ENCODE measurements around the gene UBL7.
A peak's percentile ranks its signal among the peaks of the same experiment; 100 is the strongest.

UBL7 gene

DNA sequence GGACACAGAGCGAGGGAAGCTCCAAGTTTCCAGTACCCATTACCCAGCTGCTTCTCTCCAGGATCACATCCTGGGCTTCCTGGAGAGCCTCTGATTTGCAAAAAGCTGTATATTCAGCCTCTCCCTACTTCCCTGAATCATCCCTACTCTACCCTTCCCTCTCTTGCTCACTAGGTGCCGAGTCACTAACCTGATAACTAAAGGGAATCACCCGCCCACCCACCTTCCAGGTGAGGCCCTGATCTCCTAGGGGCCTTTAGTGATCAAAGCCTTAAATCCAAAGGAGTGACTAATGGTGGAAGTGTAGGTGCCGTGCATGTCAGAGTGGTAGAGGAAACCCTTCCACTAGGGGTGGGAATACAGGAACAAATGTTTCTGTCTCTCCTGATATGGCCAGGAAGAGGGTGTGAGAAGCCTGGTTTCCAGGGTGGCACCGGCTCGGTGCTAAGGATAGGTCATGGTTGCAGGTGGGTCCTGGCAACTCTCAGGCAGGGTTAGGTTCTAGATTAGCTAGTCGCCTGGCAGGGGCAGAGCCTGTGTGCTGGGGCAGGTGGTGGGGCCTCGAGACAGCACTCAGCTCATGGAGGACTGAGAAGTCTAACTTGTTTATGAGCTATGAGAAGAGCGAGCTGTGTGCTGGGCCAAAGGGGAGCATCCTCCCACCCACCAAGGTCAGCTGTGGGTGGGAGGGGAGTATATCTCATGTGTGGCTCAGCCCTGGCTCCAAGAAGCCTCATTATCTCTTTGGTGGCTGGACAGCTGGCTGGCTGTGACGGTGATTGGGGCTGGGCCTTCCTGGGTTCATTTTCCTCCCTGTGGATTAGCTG is 37.3 kb downstream of the UBL7 start:
- no peak for DNase-seq (ENCODE audit: low read depth)

DNA sequence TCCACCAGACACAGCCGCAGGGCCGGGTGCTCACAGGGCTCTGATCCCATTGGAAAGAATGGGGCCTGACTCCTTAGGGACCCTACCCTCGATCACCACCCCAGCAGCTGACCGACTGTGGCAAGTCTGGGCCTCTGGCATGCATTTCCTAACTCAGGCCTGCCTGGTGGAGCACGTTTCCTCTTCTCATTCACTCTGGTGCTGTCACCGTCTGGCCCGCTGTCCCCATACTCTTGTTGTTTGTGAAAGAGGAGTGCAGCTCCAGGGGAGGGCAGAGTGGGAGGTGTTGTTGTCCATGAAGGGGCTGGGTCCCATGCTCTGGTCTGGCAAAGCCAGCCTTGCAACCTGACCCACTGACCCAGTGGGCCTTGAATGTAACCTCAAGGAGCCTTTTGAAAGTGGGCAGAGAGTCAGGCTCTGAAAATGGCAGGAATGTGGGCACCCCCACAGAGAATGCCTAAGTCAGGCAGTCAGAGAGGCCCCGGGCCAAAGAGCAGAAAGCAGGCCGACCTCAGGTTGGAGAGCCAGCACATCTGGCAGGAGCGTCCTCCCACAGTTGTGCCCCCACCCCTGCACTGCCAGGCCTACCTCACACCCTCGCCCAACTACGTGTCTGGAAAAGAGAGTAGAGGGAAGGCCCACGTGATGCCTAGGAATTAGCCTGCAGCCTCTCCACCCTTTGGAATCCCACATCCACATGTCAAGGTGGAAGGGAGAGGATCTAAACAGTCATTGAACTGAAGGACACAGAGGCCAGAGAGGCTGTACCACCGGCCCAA is 38.1 kb downstream of the UBL7 start:
- DNase-seq (ENCODE audit: low read depth) = peak; percentile 83

DNA sequence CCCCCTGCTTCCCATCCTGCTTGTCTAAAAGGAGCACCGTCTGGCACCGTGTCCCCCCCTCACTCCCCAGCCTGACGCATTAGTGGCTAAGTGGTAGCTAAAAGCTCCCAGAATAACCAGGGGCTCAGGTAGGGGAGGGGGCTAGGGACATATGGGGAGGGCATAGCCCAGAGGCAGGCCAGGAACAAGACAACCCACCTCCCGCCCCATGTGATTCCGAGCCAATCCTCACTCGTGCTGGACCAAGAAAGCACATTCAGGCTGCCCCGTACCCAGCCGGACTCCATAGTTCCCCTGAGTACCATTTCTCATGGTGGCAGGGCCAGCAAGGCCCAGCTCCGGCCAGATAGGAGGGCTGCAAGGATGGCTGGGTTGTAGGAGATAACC is 38.7 kb downstream of the UBL7 start:
- DNase-seq (ENCODE audit: low read depth) = no peak

DNA sequence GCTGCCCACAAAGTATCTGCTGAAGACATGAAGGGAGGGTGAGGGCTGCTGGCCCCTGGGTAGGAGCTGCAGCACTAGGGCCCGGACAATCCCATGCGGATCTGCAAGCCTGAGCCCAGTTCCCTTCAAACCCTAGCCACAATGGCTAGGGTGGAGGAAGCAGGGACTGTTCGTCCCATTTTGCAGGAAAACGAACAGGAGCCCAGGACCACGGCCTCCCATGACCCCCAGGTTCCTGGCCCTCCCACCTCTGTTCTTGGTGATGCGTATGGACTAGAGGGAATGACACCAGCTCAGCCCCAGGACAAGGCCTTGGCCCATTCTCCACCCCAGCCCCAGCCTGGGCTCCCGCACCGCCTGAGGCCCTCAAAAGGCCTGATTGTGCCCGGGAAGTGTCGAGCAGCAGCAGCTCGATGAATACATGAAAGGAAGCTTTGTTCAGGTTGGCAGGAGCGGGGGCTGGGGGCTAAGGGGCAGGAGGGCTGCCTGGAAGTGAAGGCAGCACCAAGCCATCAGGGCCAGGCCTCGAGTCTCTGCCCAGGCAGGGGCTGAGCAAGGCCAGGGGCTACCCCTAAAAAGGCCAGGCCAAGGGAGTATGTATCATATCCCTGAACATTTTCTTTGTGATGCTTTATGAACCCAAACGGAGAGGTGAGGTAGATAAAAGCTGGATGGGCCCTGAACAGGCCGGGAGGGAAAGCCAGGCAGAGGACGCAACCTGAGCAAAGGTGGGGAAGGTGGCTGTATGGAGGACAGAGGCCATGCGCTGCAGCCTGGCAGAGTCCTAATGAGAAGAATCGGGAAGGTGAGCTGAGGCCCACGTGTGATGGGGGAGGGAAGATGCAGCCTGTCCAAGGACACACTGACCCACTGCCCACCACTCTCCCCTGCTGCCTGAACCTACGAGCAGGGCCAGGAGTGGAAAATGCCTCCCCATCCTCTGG is 39.4 kb downstream of the UBL7 start:
- no peak for DNase-seq (ENCODE audit: low read depth)

DNA sequence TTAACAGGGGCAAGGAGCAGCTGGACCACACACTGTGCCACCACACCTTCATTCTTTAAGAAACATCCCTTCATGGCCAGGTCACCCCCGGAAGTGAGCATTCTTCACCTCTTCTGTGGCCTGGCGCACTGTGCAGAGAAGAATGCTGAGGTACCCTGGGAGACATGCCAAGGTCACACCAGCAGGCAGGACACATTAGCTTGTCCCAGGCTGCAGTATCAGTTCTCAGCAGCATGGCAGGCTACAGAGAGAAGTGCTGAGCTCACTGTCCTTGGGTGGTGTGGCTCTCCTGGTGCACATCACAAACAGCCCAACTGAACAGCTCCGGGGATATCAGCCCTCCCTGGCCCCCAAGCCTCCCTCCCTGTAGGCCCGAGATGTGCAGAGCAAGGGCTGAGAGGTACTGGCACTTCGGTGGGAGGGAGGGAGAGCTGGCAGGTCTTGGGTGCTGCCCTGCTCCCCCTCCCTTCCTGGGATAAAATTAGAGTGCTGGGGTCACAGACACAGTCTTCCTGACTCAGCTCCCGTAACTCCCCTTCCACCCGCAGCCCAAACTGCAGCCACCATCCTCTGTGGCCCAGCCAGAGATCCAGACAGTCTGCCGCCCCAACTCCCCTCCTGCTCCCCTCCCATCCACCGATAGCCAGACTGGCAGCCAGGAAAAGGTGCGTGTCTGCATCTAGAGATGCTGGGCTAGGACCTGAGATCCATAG is 40.6 kb downstream of the UBL7 start:
- DNase-seq (ENCODE audit: low read depth) = no peak

DNA sequence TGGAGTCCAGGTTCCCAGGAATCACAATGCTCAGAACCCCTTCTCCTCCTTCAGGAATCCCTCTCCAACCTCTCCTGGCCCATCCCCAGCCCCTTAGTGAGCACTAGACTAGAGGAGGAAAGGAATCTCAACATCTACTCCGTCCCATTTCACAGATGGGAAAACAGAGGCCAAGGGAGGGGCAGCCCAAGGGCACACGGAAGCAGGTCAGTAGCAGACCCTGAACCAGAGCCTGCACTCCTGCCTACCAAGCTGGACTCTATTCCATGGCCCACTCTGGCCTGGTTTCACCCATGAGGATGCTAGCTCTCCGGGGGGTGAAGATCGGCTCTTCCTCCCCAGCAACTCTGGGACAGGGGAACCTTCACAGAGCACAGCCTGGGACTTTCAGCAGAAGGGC is 41.5 kb downstream of the UBL7 start:
- no peak for DNase-seq (ENCODE audit: low read depth)

DNA sequence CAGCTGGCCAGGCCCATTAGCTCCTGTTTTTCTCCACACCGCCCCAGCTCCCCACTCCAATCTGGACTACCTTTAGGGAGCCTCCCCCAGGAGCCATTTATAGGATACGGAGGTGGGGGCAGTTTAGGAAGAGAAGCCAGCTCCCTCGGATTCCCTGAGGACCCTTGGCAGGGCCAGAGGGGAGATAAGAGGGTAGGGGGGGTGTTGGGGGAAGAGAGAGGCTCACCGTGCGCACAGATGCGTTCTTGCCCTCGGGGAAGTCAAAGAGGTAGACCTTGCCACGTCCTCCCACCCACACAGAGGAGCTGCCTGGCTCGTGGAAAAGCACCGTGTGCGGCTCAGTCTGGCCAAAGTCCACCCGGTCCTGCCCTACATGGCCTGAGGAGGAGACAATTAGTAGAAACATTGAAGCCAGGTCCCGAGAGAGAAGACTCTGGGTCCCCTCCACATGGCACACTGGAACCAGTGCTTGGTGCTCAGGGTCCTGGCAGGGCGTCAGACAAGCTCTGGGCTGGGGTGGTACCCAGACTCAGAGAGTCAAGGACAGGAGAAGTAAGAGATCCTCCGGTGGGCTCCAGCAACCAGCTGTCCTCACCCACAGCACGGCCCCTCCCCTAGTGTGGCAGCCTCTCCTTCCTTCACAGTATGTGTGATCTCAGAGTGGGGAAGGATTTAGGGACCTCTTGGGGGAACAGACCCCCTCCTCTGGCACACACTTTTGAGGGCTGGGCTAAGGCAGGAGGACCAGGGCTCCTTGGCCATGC is 42.2 kb downstream of the UBL7 start:
- DNase-seq (ENCODE audit: low read depth) = no peak

DNA sequence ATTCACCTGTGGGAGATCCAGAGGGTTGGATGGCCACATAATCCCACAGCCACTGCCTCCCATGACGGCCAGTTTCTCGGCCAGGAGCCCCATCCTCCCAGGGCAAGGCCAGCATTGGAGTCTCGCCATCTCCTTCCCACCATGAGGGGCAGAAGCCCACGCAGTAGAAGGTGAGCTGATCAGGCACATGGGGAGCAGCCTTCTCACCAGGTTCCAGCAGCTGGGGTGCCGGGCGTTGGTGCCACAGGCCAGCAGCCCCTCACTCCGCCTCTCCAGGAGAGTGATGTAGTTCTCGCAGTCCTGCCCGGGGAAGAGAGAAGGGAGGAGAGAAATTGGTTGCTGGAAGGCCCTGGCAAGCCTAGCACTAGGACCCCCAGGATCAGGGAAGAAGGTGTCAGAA is 43.3 kb downstream of the UBL7 start:
- DNase-seq (ENCODE audit: low read depth) = no peak

DNA sequence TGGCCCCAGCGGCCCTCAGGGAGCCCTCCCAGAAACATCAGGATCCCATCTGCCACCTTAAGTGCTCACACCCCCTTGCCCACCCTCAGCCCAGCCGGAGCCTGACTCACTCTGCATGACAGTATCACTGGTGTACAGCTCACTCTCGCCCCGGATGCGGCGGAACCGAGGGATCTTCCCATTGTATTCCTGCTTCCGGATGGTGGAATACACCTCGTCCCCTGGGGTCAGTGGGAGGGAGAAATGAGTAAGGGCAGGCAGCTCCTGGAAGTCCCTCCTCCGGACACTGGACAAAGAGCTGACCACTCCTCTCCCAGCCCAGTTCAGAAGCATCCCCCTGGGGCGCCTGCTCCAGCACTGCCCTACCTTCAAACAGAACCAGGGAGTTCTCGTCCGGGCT is 43.7 kb downstream of the UBL7 start:
- DNase-seq (ENCODE audit: low read depth) = peak; percentile 53

DNA sequence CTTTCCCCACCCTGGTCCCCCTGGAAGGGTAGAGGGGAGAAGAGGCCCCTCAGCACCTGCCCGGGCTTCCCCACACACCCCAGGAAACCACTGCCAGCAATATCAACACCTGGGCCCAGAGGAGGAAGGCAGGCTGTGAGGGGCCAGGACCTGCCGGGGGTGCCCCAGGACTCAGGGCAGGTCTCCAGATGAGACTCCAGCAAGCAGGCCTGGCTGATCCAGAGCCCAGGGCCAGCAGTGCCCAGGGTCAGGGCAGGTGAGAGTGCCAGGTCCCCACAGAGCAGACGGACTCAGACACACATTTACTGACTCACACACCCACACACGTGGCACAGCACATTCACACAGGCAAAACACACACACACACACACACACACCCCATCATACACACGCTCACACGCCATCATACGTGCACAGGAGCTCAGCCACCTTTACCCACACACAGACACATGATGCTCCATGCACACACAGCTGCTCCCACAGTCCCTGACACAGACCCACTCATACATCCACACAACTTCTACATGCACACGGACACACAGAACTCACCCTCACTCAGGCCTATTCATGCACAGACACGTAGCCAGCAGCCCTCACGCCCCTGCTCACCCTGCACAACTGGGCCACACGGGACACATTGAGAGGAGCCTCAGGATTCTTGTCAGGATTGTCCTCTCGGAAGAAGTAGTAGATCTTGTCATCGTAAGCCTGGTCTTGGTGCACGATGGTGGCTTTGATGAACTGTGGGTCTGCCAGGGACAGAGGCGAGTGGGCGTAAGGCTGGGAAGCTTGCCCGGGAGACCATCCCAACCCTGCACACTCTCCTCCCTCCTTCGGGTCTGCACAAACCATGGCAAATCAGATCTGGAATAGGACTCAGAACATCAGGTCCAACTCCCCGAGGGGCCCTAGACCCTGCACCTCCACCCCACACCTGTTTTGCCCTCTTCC is 44.7 kb downstream of the UBL7 start:
- DNase-seq (ENCODE audit: low read depth) = no peak

DNA sequence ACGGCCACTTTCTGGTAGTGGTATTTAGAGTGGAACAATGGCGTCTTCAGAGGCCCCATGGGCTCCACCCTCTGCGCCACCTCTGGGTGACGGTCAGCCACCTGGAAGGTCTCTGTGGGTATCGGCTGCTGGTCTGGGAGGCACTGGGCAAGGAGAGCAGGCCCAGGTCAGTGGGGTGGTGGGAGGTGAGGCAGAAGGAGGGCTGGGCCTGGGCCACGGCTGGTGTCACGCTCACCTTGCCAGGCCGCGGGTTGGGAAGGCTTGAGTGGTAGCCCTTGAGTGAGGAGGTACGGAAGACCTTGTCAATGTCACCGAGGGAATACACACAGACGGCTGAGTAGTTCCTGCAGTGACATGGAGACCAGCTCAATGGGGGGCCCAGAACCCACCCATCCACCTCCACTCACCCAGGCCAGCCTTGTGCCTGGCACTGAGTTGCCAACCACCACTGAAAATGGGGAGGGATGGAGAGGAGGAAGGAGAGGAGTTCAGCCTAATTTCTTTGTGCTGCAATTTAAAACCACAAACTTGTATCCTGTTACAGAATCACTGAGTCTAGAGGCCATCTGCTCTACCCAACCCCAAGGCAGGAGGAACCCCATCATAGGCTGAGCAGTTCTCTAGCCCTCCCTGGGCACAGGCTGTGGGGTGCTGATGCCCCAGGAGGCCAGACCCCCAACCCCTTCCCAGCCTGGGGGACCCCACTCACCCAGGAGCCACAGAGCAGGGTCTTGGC is 46.2 kb downstream of the UBL7 start:
- DNase-seq (ENCODE audit: low read depth) = no peak

DNA sequence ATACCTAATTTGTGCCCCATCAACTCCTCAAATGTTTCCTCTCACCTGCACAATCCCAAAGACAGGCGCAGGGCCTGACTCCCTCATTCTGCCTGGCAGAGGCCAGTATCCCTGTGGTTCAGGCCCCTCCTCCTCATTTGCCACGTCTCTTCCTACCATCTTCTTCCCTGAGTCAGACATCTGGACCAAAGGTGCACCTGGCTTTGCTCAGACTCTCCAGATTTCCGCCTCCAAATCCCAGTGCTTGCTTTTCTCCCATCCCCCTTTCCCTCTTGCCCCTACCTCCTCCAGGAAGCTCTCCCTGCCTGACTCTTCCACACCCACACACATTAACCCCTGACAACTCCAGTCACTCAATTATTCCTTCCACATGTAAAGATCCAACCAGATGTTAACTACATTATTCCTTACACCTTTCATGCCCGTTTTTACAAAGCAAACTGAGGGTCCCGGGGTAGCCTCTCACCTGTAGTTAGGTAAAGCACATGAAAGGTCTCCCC is 46.8 kb downstream of the UBL7 start:
- no peak for DNase-seq (ENCODE audit: low read depth)

DNA sequence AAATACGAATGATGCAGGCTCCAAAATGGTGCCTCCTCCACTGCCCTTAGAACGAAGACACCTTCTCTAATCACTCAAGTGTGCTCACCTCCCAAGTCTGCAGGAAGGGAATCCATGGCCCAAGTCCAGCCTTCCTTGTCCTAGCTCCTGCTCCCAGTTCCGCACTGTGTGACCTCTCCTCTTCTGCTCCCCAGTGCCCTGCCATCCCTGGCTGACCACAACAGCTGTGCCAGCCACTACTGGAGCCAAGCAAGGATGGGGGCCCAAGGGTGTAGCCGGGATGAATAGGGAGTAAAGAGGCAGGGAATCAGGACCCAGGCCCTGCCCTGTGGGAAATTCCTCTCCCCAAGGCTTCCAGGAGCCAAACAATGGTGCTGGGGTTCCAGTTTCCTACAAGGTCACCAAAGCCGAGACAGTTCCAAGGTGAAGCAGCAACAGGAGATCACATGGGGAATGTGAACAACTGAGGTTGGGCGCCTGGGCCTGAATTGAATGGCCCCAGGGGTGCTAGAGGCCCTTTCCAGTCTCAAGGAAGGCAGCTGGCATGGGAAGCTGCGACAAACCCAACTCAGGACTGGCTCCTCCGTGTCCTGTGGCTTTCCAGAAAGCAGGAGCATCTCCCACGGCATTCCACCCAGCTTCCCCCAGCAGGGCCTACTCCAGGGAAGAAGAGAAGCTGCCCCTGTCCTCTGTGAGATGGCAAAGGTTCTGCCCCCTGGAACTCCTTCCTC is 47.4 kb downstream of the UBL7 start:
- DNase-seq (ENCODE audit: low read depth) = no peak

DNA sequence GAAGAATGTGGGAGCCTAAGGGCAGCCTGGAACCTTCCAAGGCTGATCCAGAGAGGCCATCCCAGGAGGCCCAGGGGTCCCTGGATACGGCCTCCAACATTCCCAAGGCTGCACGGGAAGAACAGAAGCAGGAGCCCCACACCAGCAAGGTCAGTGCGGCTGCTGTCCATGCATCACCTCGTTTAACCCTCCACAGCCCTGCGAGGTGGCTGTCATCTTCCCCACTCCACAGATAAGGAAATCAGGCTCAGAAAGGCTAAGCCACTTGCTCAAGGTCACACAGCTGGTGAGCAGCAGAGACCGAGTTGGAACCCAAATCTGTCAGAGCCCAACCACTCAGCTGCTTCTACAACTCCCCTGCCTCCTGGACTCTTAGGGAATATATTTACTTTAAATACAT is 48.8 kb downstream of the UBL7 start:
- no peak for DNase-seq (ENCODE audit: low read depth)

DNA sequence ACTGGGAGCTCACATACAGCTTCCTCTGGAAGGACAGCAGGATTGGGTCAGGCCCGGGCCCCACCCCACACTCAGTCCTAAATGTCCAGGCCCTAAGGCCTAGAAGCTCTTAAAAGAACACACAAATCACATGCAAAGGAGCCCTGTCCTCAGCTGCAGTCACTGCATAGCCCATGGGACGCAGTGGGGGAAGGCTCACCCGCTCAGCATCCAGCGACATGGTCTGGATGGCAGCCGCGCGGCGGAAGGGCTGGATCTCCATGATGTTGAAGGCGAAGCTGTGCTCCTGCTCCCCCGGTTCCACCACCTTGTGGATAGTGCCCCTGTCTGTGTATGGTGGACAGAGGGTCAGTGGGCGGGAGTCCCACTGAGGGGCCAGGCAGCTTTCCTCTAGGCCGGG is 49.3 kb downstream of the UBL7 start:
- DNase-seq (ENCODE audit: low read depth) = no peak

DNA sequence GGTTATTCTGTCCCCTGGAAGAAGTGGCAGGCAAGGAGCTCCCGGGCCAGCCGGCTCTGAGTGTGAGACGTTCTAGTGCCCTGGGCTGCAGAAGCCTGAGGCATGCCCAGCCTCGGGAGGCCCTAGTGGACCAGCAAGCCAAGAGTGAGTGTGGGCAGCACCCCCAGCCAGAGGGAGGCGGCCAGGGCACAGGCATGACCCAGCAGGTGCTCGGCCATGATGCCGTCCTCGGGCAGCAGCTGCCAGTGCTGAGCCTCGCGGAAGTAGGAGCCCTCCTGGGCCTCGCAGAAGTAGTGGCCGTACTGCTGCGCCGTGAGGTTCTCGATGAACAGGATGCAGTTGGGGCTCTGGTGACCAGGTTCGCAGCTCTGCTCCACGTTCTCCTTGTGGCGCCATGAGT is 50.5 kb downstream of the UBL7 start:
- no peak for DNase-seq (ENCODE audit: low read depth)

DNA sequence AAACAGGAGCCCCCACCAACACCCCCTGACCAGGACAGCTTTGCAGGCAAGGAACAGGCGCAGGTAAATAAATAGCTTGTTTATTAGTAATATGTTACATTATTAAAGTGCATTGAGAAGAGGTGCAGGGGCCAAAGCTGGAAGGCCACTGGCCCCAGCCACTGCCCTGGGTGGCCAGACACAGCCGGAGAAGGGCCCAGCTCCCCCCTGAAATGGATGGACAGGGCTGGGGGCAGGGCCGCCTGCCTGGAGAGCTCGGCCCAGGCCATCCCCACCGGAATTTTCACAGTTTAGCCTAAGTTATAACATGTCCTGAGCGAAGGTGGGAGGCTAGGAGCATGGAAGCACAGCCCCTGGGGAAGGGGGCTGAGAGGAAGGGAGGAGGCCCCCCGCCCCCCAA is 51.7 kb downstream of the UBL7 start:
- DNase-seq (ENCODE audit: low read depth) = no peak

DNA sequence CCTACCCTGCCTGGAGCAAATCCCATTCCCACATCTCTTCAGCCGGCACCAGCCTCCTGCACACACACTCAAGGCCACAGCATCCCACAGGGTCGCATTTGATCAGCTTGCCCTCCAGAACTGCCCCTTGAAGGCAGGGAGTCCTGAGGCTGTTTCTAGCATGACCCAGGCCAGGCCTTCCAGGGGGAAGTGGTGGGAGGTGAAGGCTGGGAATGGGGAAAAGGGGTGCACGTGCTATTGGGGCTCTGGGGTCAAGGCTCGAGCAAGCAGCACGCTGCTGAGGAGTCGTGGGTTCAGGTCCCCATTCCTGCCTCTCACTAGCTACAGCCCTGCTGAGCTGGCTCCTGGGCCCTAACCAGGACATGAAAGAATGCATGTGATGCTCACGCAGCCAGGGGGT is 52.1 kb downstream of the UBL7 start:
- DNase-seq (ENCODE audit: low read depth) = no peak
